T-helper 1 cell treated with Interleukin-12 subunit alpha and Interleukin-12 subunit beta and Interleukin-4 antibody, amounts not matched to agents 30 ng/mL and 1 ng/mL, for 36 hours (primary cell): ENCODE results near the gene KLHL40. TPM values are rescaled to one million over a fixed set of nuclear protein-coding genes. Genes with fewer than 3 reads are reported as not detected.
"Not testable (repeated sequence)": the region's sequence is repeated elsewhere in the genome, so short reads cannot be mapped to it uniquely, and the experiment has no call there.

Experiments
- intact Hi-C: fragments of 100-400 bp; cut with micrococcal nuclease; formaldehyde crosslinking; loops from one replicate; pipeline ENCODE4 v1.15.1; 2024
- total RNA-seq: library from RNA; stranded (reverse); gene quantifications from 2 replicates; pipeline ENCODE4 v1.2.3, GENCODE V29; 2022

Gene KLHL40
- total RNA-seq, 1 donor from 2014 or later: not detected

GRCh38 chr3:42719002-42719401, 33.7 kb downstream of the KLHL40 start:
- intact Hi-C loops: no loop called here

GRCh38 chr3:42720126-42720525, 34.8 kb downstream of the KLHL40 start:
- intact Hi-C loops: no loop called here

GRCh38 chr3:42721690-42722089, 36.4 kb downstream of the KLHL40 start:
- intact Hi-C loops: no loop called here

- intact Hi-C loops: not testable (repeated sequence)
These were observed 37.1 kb downstream of the KLHL40 start for GRCh38 chr3:42722442-42722841.

GRCh38 chr3:42723219-42723618, 37.9 kb downstream of the KLHL40 start:
- intact Hi-C loops: no loop called here

- intact Hi-C loops: no loop called here
These were observed 40.1 kb downstream of the KLHL40 start for GRCh38 chr3:42725454-42725853.

- intact Hi-C loops: no loop called here
These were observed 42.7 kb downstream of the KLHL40 start for GRCh38 chr3:42728056-42728455.

GRCh38 chr3:42728668-42729364, 43.5 kb downstream of the KLHL40 start:
- intact Hi-C loops: no loop called here

- intact Hi-C loops: no loop called here
These were observed 44.2 kb downstream of the KLHL40 start for GRCh38 chr3:42729404-42730145.

GRCh38 chr3:42730294-42730693, 45.0 kb downstream of the KLHL40 start:
- intact Hi-C loops: no loop called here

GRCh38 chr3:42730706-42731420, 45.5 kb downstream of the KLHL40 start:
- intact Hi-C loops: no loop called here

- intact Hi-C loops: no loop called here
These were observed 46.3 kb downstream of the KLHL40 start for GRCh38 chr3:42731476-42732195.

- intact Hi-C loops: no loop called here
These were observed 47.0 kb downstream of the KLHL40 start for GRCh38 chr3:42732196-42732828.

GRCh38 chr3:42732829-42733459, 47.6 kb downstream of the KLHL40 start:
- intact Hi-C loops: no loop called here

GRCh38 chr3:42733501-42734262, 48.3 kb downstream of the KLHL40 start:
- intact Hi-C loops: no loop called here

GRCh38 chr3:42734263-42734860, 49.0 kb downstream of the KLHL40 start:
- intact Hi-C loops: no loop called here

GRCh38 chr3:42735019-42735418, 49.7 kb downstream of the KLHL40 start:
- intact Hi-C loops: no loop called here

GRCh38 chr3:42735615-42736014, 50.3 kb downstream of the KLHL40 start:
- intact Hi-C loops: no loop called here

GRCh38 chr3:42736081-42736480, 50.7 kb downstream of the KLHL40 start:
- intact Hi-C loops: no loop called here
